ENCODE data around the gene DENND2A. TPM values are rescaled to one million over a fixed set of nuclear protein-coding genes. Genes with fewer than 3 reads are reported as not detected.

The DENND2A gene
- total RNA-seq, 1 experiment from 2014 or later: 7.3 TPM

GRCh38 chr7:140635816-140636215 lies 4.8 kb downstream of the DENND2A start:
- H2AFZ ChIP-seq (ENCODE audit: low read length): no peak overlapping the region
- no peak overlapping the region for H3K23ac ChIP-seq (ENCODE audit: insufficient read length, low read depth, low read length)
- no peak overlapping the region for H2AK5ac ChIP-seq (ENCODE audit: insufficient read length, low read length)
- no peaks in the 10 kb centered on the region for H3K9me3 ChIP-seq (ENCODE audit: control insufficient read depth, low read depth, low read length)
- H3K79me1 ChIP-seq (ENCODE audit: insufficient read depth, low read depth, low read length, poor library complexity, severe bottlenecking): no peaks in the 10 kb centered on the region
- no peak overlapping the region for H2BK120ac ChIP-seq (ENCODE audit: low read depth, low read length, poor library complexity, severe bottlenecking)
- H3K36me3 Mint-ChIP-seq (ENCODE audit: insufficient read depth in 1 of 3, low read depth in 3 of 3): no peaks in the 10 kb centered on the region
- H4K8ac ChIP-seq (replicated peaks; ENCODE audit: insufficient read length, low read depth, low read length): no peak overlapping the region
- no peak overlapping the region for H3T11ph ChIP-seq (ENCODE audit: low read length)
- peaks cover 14% of the 10 kb centered on the region; the same call in 1 of the 2 replicates for H3K4me1 ChIP-seq (ENCODE audit: insufficient read depth, low read length)
- no peak overlapping the region for H4K5ac ChIP-seq (ENCODE audit: insufficient read length, low read depth, low read length)
- TF ChIP-seq, protein P1, sequence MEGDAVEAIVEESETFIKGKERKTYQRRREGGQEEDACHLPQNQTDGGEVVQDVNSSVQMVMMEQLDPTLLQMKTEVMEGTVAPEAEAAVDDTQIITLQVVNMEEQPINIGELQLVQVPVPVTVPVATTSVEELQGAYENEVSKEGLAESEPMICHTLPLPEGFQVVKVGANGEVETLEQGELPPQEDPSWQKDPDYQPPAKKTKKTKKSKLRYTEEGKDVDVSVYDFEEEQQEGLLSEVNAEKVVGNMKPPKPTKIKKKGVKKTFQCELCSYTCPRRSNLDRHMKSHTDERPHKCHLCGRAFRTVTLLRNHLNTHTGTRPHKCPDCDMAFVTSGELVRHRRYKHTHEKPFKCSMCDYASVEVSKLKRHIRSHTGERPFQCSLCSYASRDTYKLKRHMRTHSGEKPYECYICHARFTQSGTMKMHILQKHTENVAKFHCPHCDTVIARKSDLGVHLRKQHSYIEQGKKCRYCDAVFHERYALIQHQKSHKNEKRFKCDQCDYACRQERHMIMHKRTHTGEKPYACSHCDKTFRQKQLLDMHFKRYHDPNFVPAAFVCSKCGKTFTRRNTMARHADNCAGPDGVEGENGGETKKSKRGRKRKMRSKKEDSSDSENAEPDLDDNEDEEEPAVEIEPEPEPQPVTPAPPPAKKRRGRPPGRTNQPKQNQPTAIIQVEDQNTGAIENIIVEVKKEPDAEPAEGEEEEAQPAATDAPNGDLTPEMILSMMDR (conservative IDR thresholded peaks at IDR 0.05): no peak
- H3K4me3 Mint-ChIP-seq: peak overlapping the region in 1 of 2 experiments; percentile 22; a peak in 2 of 5 replicates
- H3K14ac ChIP-seq (ENCODE audit: insufficient read depth, low read length): no peak overlapping the region
- no peaks in the 10 kb centered on the region for H3K9me3 Mint-ChIP-seq
- no peaks in the 10 kb centered on the region for H4K20me1 ChIP-seq (ENCODE audit: control insufficient read depth, insufficient read depth, insufficient read length)
- DNase-seq: peak; percentile 43
- H3K23me2 ChIP-seq (ENCODE audit: insufficient read length, low read depth, low read length, poor library complexity, severe bottlenecking): peaks cover 9% of the 10 kb centered on the region
- no peak overlapping the region for H3K56ac ChIP-seq (ENCODE audit: insufficient read length, low read depth, low read length)
- H3K27ac ChIP-seq (ENCODE audit: insufficient read length, low read depth, low read length): peak overlapping the region; percentile 1
- no CpG with 5 or more reads among the region's 5 CpGs for WGBS (ENCODE audit: extremely low coverage, insufficient read length, low lambda C conversion rate)
- H2BK20ac ChIP-seq (ENCODE audit: low read depth, low read length, poor library complexity, severe bottlenecking): no peak overlapping the region
- H3K27me3 Mint-ChIP-seq (ENCODE audit: low read depth): peaks cover 19% of the 10 kb centered on the region
- H3K9ac ChIP-seq (ENCODE audit: extremely low read depth, insufficient read length, low read length): no peak overlapping the region
- no peak overlapping the region for H2BK15ac ChIP-seq (ENCODE audit: low read depth, low read length)
- H3K4me1 Mint-ChIP-seq: peaks cover 46 to 50% of the 10 kb centered on the region in 2 experiments
- H3K27me3 ChIP-seq (ENCODE audit: insufficient read depth, low read length): no peaks in the 10 kb centered on the region
- H3K18ac ChIP-seq (ENCODE audit: insufficient read length, low read depth, low read length): no peak overlapping the region
- H4K91ac ChIP-seq (ENCODE audit: insufficient read length, low read depth, low read length): no peak overlapping the region
- H3K4me2 ChIP-seq (ENCODE audit: insufficient read depth, insufficient read length, low read length): peak overlapping the region; percentile 7
- no peak overlapping the region for H2BK12ac ChIP-seq (ENCODE audit: insufficient read length, low read depth, low read length)
- H3K79me2 ChIP-seq (ENCODE audit: insufficient read depth, low read length): peaks cover 3% of the 10 kb centered on the region; the same call in 1 of the 2 replicates
- no peak overlapping the region for H3K4ac ChIP-seq (ENCODE audit: low read depth, low read length)
- H2BK5ac ChIP-seq (ENCODE audit: insufficient read length, low read length): no peak overlapping the region
- H3K27ac Mint-ChIP-seq: peak overlapping the region; percentile 76 to 94 (median 85)
